H1 (cell line): ENCODE data around the gene TRABD. TPM values are rescaled to one million over a fixed set of nuclear protein-coding genes. Genes with fewer than 3 reads are reported as not detected.

Experiments
- CTCF ChIA-PET: fragments of 300-600 bp; sonication (Branson Sonifier 250); formaldehyde crosslinking; loops from one replicate; lab custom pipeline; 2021; ENCODE audit not compliant: partially characterized antibody; lab: Charles Lee
- POLR2A ChIA-PET: fragments of 300-600 bp; sonication (Branson Sonifier 250); formaldehyde crosslinking; loops from one replicate; lab custom pipeline; 2021; ENCODE audit warnings: inconsistent platforms; ENCODE audit not compliant: partially characterized antibody; lab: Charles Lee
- DNase-seq, 2 experiments: peaks; one replicate each; pipeline versions ENCODE4 v3.0.0 to v3.0.0-alpha.2; 2010 to 2022; ENCODE audit warnings: low spot score in 2 of 2, low read depth in 1 of 2, mixed read lengths in 1 of 2
- FAIRE-seq: peaks from 2 replicates; lab custom pipeline; 2011; peaks lifted over from hg19 to GRCh38; lab: Jason Lieb, UNC
- H2AFZ ChIP-seq: 2 replicates; pipeline ENCODE4 v1.8.1; 2012; ENCODE audit warnings: low read length, inconsistent platforms
- H2AK5ac ChIP-seq: 2 replicates; pipeline ENCODE4 v1.6.1; 2013; ENCODE audit warnings: low read depth, low read length
- H2BK120ac ChIP-seq: replicated peaks from 2 replicates; pipeline ENCODE3; 2013; ENCODE audit warnings: low read depth, low read length, inconsistent platforms
- H2BK12ac ChIP-seq: 2 replicates; pipeline ENCODE4 v1.6.1; 2013; ENCODE audit warnings: low read depth, low read length
- H2BK15ac ChIP-seq: 2 replicates; pipeline ENCODE4 v1.6.1; 2013; ENCODE audit warnings: low read length
- H2BK20ac ChIP-seq: 2 replicates; pipeline ENCODE4 v1.6.1; 2013; ENCODE audit warnings: low read length
- H2BK5ac ChIP-seq: 2 replicates; pipeline ENCODE4 v1.6.1; 2013; ENCODE audit warnings: low read depth, low read length
- H3K14ac ChIP-seq: 2 replicates; pipeline ENCODE4 v1.6.1; 2013; ENCODE audit warnings: inconsistent platforms; ENCODE audit not compliant: insufficient read length
- H3K18ac ChIP-seq: 2 replicates; pipeline ENCODE4 v1.6.1; 2013; ENCODE audit warnings: low read length; ENCODE audit errors: extremely low read depth
- H3K23ac ChIP-seq: 2 replicates; pipeline ENCODE4 v1.6.1; 2013; ENCODE audit warnings: inconsistent platforms; ENCODE audit not compliant: insufficient read length
- H3K23me2 ChIP-seq: 2 replicates; pipeline ENCODE4 v1.6.1; 2013; ENCODE audit warnings: low read depth, low read length
- H3K27ac ChIP-seq: 2 replicates; pipeline ENCODE4 v1.6.1; 2011; ENCODE audit warnings: low read depth, low read length, inconsistent platforms
- H3K27me3 ChIP-seq, 4 experiments: replicated peaks in 1 of 4; 1 replicate in 1 of 4; 2 replicates in 3 of 4; pipeline versions ENCODE4 v1.6.1 to v1.8.1; 2011 to 2013; ENCODE audit warnings: low read length in 3 of 4, mild to moderate bottlenecking in 3 of 4, inconsistent platforms in 2 of 4, mixed read lengths in 2 of 4, moderate library complexity in 1 of 4; ENCODE audit not compliant: control insufficient read depth in 3 of 4, insufficient read depth in 3 of 4; ENCODE audit errors: extremely low read depth in 1 of 4
- H3K36me3 ChIP-seq, 4 experiments: 2 replicates each; pipeline versions ENCODE4 v1.6.1 to v1.8.1; 2011 to 2013; ENCODE audit warnings: mild to moderate bottlenecking in 4 of 4, low read length in 3 of 4, moderate library complexity in 2 of 4, control low read depth in 1 of 4, inconsistent platforms in 1 of 4; ENCODE audit not compliant: insufficient read depth in 4 of 4, control insufficient read depth in 2 of 4
- H3K4ac ChIP-seq: replicated peaks from 2 replicates; pipeline ENCODE3; 2013; ENCODE audit warnings: low read length, low read depth, mixed read lengths, inconsistent platforms; ENCODE audit not compliant: insufficient read length
- H3K4me1 ChIP-seq, 4 experiments: replicated peaks in 1 of 4; 1 replicate in 1 of 4; 2 replicates in 3 of 4; pipeline versions ENCODE4 v1.6.1 to v1.8.1; 2011 to 2013; ENCODE audit warnings: low read length in 3 of 4, inconsistent platforms in 2 of 4, mixed read lengths in 1 of 4; ENCODE audit not compliant: insufficient read depth in 4 of 4, control insufficient read depth in 3 of 4
- H3K4me2 ChIP-seq, 2 experiments: 2 replicates each; pipeline versions ENCODE4 v1.6.1 to v1.8.1; 2011 to 2013; ENCODE audit warnings: low read depth in 2 of 2, low read length in 2 of 2, control low read depth in 1 of 2, inconsistent platforms in 1 of 2, mild to moderate bottlenecking in 1 of 2; ENCODE audit not compliant: insufficient read depth in 1 of 2
- H3K4me3 ChIP-seq, 4 experiments: fragments of 200-600, 300-600 bp in 1 of 4; sonication (generic), shearing (Covaris generic), sonication (Bioruptor Twin) in 1 of 4; 2 replicates each; pipeline versions ENCODE4 v1.5.1 to v1.8.1; 2011 to 2016; ENCODE audit warnings: low read length in 4 of 4, low read depth in 3 of 4, control low read depth in 2 of 4, inconsistent platforms in 2 of 4, mild to moderate bottlenecking in 2 of 4, mixed read lengths in 1 of 4, moderate library complexity in 1 of 4; ENCODE audit not compliant: insufficient read depth in 2 of 4; ENCODE audit errors: extremely low read depth in 1 of 4
- H3K56ac ChIP-seq: replicated peaks from 2 replicates; pipeline ENCODE3; 2013; ENCODE audit warnings: low read depth, mild to moderate bottlenecking, mixed read lengths, low read length, inconsistent platforms; ENCODE audit not compliant: insufficient read length
- H3K79me1 ChIP-seq: 2 replicates; pipeline ENCODE4 v1.6.1; 2013; ENCODE audit warnings: low read depth, low read length, control low read depth
- H3K79me2 ChIP-seq, 2 experiments: 2 replicates each; pipeline versions ENCODE4 v1.6.1 to v1.8.1; 2012 to 2013; ENCODE audit warnings: low read length in 2 of 2, mild to moderate bottlenecking in 2 of 2, inconsistent platforms in 1 of 2; ENCODE audit not compliant: insufficient read depth in 2 of 2, control insufficient read depth in 1 of 2
- H3K9ac ChIP-seq, 4 experiments: replicated peaks in 1 of 4; 1 replicate in 1 of 4; 2 replicates in 3 of 4; pipeline versions ENCODE4 v1.6.1 to v1.8.1; 2011 to 2013; ENCODE audit warnings: low read depth in 3 of 4, low read length in 3 of 4, control low read depth in 2 of 4, mild to moderate bottlenecking in 2 of 4, moderate library complexity in 2 of 4, inconsistent platforms in 1 of 4; ENCODE audit errors: extremely low read depth in 1 of 4
- H3K9me3 ChIP-seq, 2 experiments: 2 replicates each; pipeline versions ENCODE4 v1.6.1 to v1.8.1; 2012 to 2013; ENCODE audit warnings: mild to moderate bottlenecking in 2 of 2, moderate library complexity in 2 of 2, control low read depth in 1 of 2, inconsistent platforms in 1 of 2, low read depth in 1 of 2, low read length in 1 of 2, mixed read lengths in 1 of 2; ENCODE audit not compliant: insufficient read depth in 2 of 2
- H4K20me1 ChIP-seq, 2 experiments: replicated peaks in 1 of 2; 2 replicates each; pipeline versions ENCODE3 to v1.8.1; 2011 to 2013; ENCODE audit warnings: inconsistent platforms in 2 of 2, low read length in 2 of 2, mild to moderate bottlenecking in 1 of 2; ENCODE audit not compliant: insufficient read depth in 2 of 2, control insufficient read depth in 1 of 2
- H4K5ac ChIP-seq: 2 replicates; pipeline ENCODE4 v1.6.1; 2013; ENCODE audit warnings: low read length, low read depth, mixed read lengths, inconsistent platforms; ENCODE audit not compliant: insufficient read length
- H4K8ac ChIP-seq: 2 replicates; pipeline ENCODE4 v1.8.0; 2013; ENCODE audit warnings: mild to moderate bottlenecking, moderate library complexity, low read length, inconsistent platforms; ENCODE audit not compliant: insufficient read depth; ENCODE audit errors: extremely low read depth
- H4K91ac ChIP-seq: replicated peaks from 2 replicates; pipeline ENCODE3; 2013; ENCODE audit warnings: low read length, mixed read lengths, inconsistent platforms; ENCODE audit not compliant: insufficient read length
- BCL11A ChIP-seq, 2 experiments: IDR thresholded peaks; one replicate each; pipeline ENCODE4 v1.6.1; 2011; ENCODE audit warnings: low read depth in 2 of 2, low read length in 2 of 2, mild to moderate bottlenecking in 2 of 2
- CHD1 ChIP-seq: IDR thresholded peaks from 2 replicates; pipeline ENCODE4 v1.6.1; 2012; ENCODE audit warnings: low read depth, low read length, improper control_type of control experiment
- HDAC6 ChIP-seq: IDR thresholded peaks from one replicate; pipeline ENCODE4 v1.7.1; 2012; ENCODE audit warnings: low read depth, mild to moderate bottlenecking, inconsistent platforms, low read length, moderate library complexity
- KDM5A ChIP-seq: fragments of 200-600 bp; IDR thresholded peaks from 2 replicates; pipeline ENCODE4 v1.7.1; 2012; ENCODE audit warnings: mild to moderate bottlenecking, low read length, inconsistent platforms, mixed read lengths
- MAX ChIP-seq: IDR thresholded peaks from 2 replicates; pipeline ENCODE4 v1.6.1; 2012; ENCODE audit warnings: inconsistent platforms
- SIN3A ChIP-seq, 2 experiments: IDR thresholded peaks in 1 of 2; conservative IDR thresholded peaks in 1 of 2; 2 replicates each; pipeline ENCODE4 v1.6.1; 2011 to 2012; ENCODE audit warnings: low read length in 2 of 2, improper control_type of control experiment in 1 of 2, low read depth in 1 of 2, mild to moderate bottlenecking in 1 of 2
- SP2 ChIP-seq: IDR thresholded peaks from 2 replicates; pipeline ENCODE4 v1.6.1; 2012; ENCODE audit warnings: mild to moderate bottlenecking, low read length, inconsistent platforms
- SRF ChIP-seq: IDR thresholded peaks from 2 replicates; pipeline ENCODE4 v1.6.1; 2011; ENCODE audit warnings: mild to moderate bottlenecking, low read depth, low read length, moderate library complexity
- SUZ12 ChIP-seq: fragments of 200-600 bp; sonication (generic); IDR thresholded peaks from 2 replicates; pipeline ENCODE4 v1.6.1; 2012; ENCODE audit warnings: mild to moderate bottlenecking, inconsistent platforms, low read length, moderate library complexity, mixed read lengths
- TAF1 ChIP-seq: IDR thresholded peaks from 2 replicates; pipeline ENCODE4 v1.6.1; 2011; ENCODE audit warnings: mild to moderate bottlenecking, low read depth, low read length
- TAF7 ChIP-seq: optimal IDR thresholded peaks from 2 replicates; pipeline ENCODE3; 2011; ENCODE audit warnings: low read depth, mild to moderate bottlenecking, inconsistent platforms, low read length, moderate library complexity, borderline replicate concordance
- TBP ChIP-seq: IDR thresholded peaks from 2 replicates; pipeline ENCODE4 v1.6.1; 2011; ENCODE audit warnings: low read depth, low read length, improper control_type of control experiment
- WGBS, 2 experiments: shearing (Covaris generic) in 1 of 2; methylation state at CpG; one replicate each; pipeline versions ENCODE4 v1.1.6 to v1.1.7; 2013 to 2015; ENCODE audit warnings: low lambda C conversion rate in 2 of 2, mixed read lengths in 2 of 2, inconsistent platforms in 1 of 2, low coverage in 1 of 2, missing lambda C conversion rate in 1 of 2; ENCODE audit not compliant: insufficient replicate concordance in 2 of 2, insufficient coverage in 1 of 2, insufficient read length in 1 of 2; ENCODE audit errors: extremely low coverage in 1 of 2, missing lambda C conversion rate in 1 of 2; 5-methylcytosine and 5-hydroxymethylcytosine counted together
- polyA plus RNA-seq, 7 experiments: library from polyadenylated mRNA; depleted of rRNA in 3 of 7; stranded (reverse) in 5 of 7; unstranded in 2 of 7; fragments of >200 nt in 5 of 7; fragments of 200-250 nt in 2 of 7; gene quantifications; 1 replicate in 5 of 7; 2 replicates in 1 of 7; 4 replicates in 1 of 7; pipeline versions ENCODE4 v1.2.1 to v1.2.3, GENCODE V29; 2011 to 2013; ENCODE audit warnings: missing spikeins in 2 of 7, mixed read lengths in 2 of 7
- total RNA-seq: library from RNA; stranded (reverse); fragmentation: NEBNext Ultra II Directional; extraction: Animal tissue kit (Norgen Biotek cat#: 25700); gene quantifications from 2 replicates; pipeline ENCODE4 v1.2.1, GENCODE V29; 2021
- TF ChIP-seq, protein P1 (sequence below): IDR thresholded peaks from 2 replicates; pipeline ENCODE4 v1.6.1; 2011; ENCODE audit warnings: low read depth, mild to moderate bottlenecking, low read length; ENCODE audit not compliant: insufficient read depth

Gene TRABD
- total and polyA plus RNA-seq, 2 of the 8 experiments (the other 6 are each of a cell fraction or from before 2014, with no cell fraction given), result 44.2 to 57.5 TPM

- POLR2A ChIA-PET, result interaction anchor here (0.7 kb wide), 1 partner anchor 9 kb away, joined by 4 read pairs; no protein-coding TSS in a partner anchor
- no peak overlapping the region for H3K9ac ChIP-seq
Observed at GRCh38 chr22:50138988-50139387, 46.7 kb upstream of the TRABD start.

More at GRCh38 chr22:50138988-50139387, 46.7 kb upstream of the TRABD start:
- Histone ChIP-seq H2AK5ac (no peak overlapping the region), H3K4me3 (no peak overlapping the region), H3K79me1 (no peaks in the 10 kb centered on the region), H3K4me2 (no peak overlapping the region), H2BK12ac (no peak overlapping the region), H2BK15ac (no peak overlapping the region), H4K8ac (no peak overlapping the region), H3K18ac (no peak overlapping the region), H3K36me3 (no peaks in the 10 kb centered on the region), H2BK120ac (no peak overlapping the region), H3K4ac (no peak overlapping the region), H3K9me3 (no peaks in the 10 kb centered on the region), H3K56ac (no peak overlapping the region), H2BK20ac (no peak overlapping the region), H4K91ac (no peak overlapping the region), H2AFZ (no peak overlapping the region), H3K23ac (no peak overlapping the region), H3K23me2 (no peaks in the 10 kb centered on the region), H2BK5ac (no peak overlapping the region), H3K14ac (no peak overlapping the region), H3K79me2 (no peaks in the 10 kb centered on the region), H4K20me1 (no peaks in the 10 kb centered on the region), H3K27ac (no peak overlapping the region), H4K5ac (no peak overlapping the region), H3K27me3 (no peaks in the 10 kb centered on the region), H3K4me1 (no peaks in the 10 kb centered on the region)
- TF ChIP-seq TBP (no peak), KDM5A (no peak), TAF1 (no peak), SUZ12 (no peak), HDAC6 (no peak), BCL11A (IDR thresholded peaks at IDR 0.05; ENCODE audit: low read depth in 2 of 2, low read length in 2 of 2) (no peak), SP2 (no peak), SIN3A (conservative IDR thresholded peaks at IDR 0.05 in 1 of 2, IDR thresholded peaks at IDR 0.05 in 1 of 2; ENCODE audit: low read depth in 1 of 2, low read length in 2 of 2) (no peak), SRF (no peak), TAF7 (no peak), MAX (no peak), CHD1 (no peak)
- TF ChIP-seq, protein P1, sequence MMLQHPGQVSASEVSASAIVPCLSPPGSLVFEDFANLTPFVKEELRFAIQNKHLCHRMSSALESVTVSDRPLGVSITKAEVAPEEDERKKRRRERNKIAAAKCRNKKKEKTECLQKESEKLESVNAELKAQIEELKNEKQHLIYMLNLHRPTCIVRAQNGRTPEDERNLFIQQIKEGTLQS, result no peak
- no peak for DNase-seq
- CTCF ChIA-PET, result interaction anchor here (0.6 kb wide), 1 partner anchor 11 kb away, joined by 3 read pairs; no protein-coding TSS in a partner anchor
- 90% methylated on average over 9 of the region's 9 CpGs; no CpG with 5 or more reads in 1 of the 2 experiments for WGBS, 2 experiments
- FAIRE-seq, result no peak
